H9 (cell line): ENCODE measurements around the gene PLCB1. TPM values are rescaled to one million over a fixed set of nuclear protein-coding genes. Genes with fewer than 3 reads are reported as not detected.

Experiments used
- DNase-seq: peaks from one replicate; pipeline ENCODE4 v3.0.0-alpha.2; 2017
- H2AFZ ChIP-seq: one replicate; pipeline ENCODE4 v1.6.1; 2013; ENCODE audit warnings: mild to moderate bottlenecking, low read length, control low read depth, moderate library complexity
- H2AK5ac ChIP-seq: 2 replicates; pipeline ENCODE4 v1.6.1; 2013; ENCODE audit warnings: low read length, control low read depth, mixed read lengths; ENCODE audit not compliant: insufficient read length
- H2BK120ac ChIP-seq: one replicate; pipeline ENCODE4 v1.6.1; 2013; ENCODE audit warnings: low read depth, mild to moderate bottlenecking, low read length, control low read depth, inconsistent platforms; ENCODE audit not compliant: poor library complexity, severe bottlenecking
- H2BK12ac ChIP-seq: 2 replicates; pipeline ENCODE4 v1.6.1; 2013; ENCODE audit warnings: low read length, control low read depth, mixed read lengths, low read depth; ENCODE audit not compliant: insufficient read length
- H2BK15ac ChIP-seq: 2 replicates; pipeline ENCODE4 v1.6.1; 2013; ENCODE audit warnings: low read depth, low read length, control low read depth
- H2BK20ac ChIP-seq: one replicate; pipeline ENCODE4 v1.6.1; 2013; ENCODE audit warnings: low read depth, mild to moderate bottlenecking, low read length, control low read depth, inconsistent platforms; ENCODE audit not compliant: poor library complexity, severe bottlenecking
- H2BK5ac ChIP-seq: 2 replicates; pipeline ENCODE4 v1.6.1; 2013; ENCODE audit warnings: low read length, control low read depth, mixed read lengths; ENCODE audit not compliant: insufficient read length
- H3K14ac ChIP-seq: 2 replicates; pipeline ENCODE4 v1.6.1; 2013; ENCODE audit warnings: low read length, control low read depth; ENCODE audit not compliant: insufficient read depth
- H3K18ac ChIP-seq: 2 replicates; pipeline ENCODE4 v1.6.1; 2013; ENCODE audit warnings: low read depth, mild to moderate bottlenecking, mixed read lengths, low read length, control low read depth; ENCODE audit not compliant: insufficient read length
- H3K23ac ChIP-seq: 2 replicates; pipeline ENCODE4 v1.6.1; 2013; ENCODE audit warnings: low read length, control low read depth, mixed read lengths, low read depth; ENCODE audit not compliant: insufficient read length
- H3K23me2 ChIP-seq: 2 replicates; pipeline ENCODE4 v1.6.1; 2013; ENCODE audit warnings: low read depth, mild to moderate bottlenecking, mixed read lengths, low read length, control low read depth; ENCODE audit not compliant: insufficient read length, poor library complexity, severe bottlenecking
- H3K27ac ChIP-seq: 2 replicates; pipeline ENCODE4 v1.5.1; 2013; ENCODE audit warnings: low read length, control low read depth, mixed read lengths, low read depth; ENCODE audit not compliant: insufficient read length
- H3K27me3 ChIP-seq: 2 replicates; pipeline ENCODE4 v1.6.1; 2013; ENCODE audit warnings: low read length, control low read depth, inconsistent platforms; ENCODE audit not compliant: insufficient read depth
- H3K4ac ChIP-seq: 2 replicates; pipeline ENCODE4 v1.6.1; 2013; ENCODE audit warnings: low read depth, mild to moderate bottlenecking, control low read depth, inconsistent platforms, low read length, moderate library complexity
- H3K4me1 ChIP-seq: 2 replicates; pipeline ENCODE4 v1.6.1; 2013; ENCODE audit warnings: low read length, control low read depth, inconsistent platforms; ENCODE audit not compliant: insufficient read depth
- H3K4me2 ChIP-seq: 2 replicates; pipeline ENCODE4 v1.6.1; 2013; ENCODE audit warnings: low read length, control low read depth, mixed read lengths; ENCODE audit not compliant: insufficient read length, insufficient read depth
- H3K56ac ChIP-seq: 2 replicates; pipeline ENCODE4 v1.6.1; 2013; ENCODE audit warnings: low read depth, mild to moderate bottlenecking, mixed read lengths, low read length, control low read depth; ENCODE audit not compliant: insufficient read length
- H3K79me1 ChIP-seq: 2 replicates; pipeline ENCODE4 v1.6.1; 2013; ENCODE audit warnings: low read depth, mild to moderate bottlenecking, moderate library complexity, low read length, control low read depth, inconsistent platforms; ENCODE audit not compliant: insufficient read depth, poor library complexity, severe bottlenecking
- H3K79me2 ChIP-seq: 2 replicates; pipeline ENCODE4 v1.6.1; 2013; ENCODE audit warnings: low read length, control low read depth, inconsistent platforms; ENCODE audit not compliant: insufficient read depth
- H3K9ac ChIP-seq: 2 replicates; pipeline ENCODE4 v1.6.1; 2013; ENCODE audit warnings: low read length, control low read depth, mixed read lengths; ENCODE audit not compliant: insufficient read length; ENCODE audit errors: extremely low read depth
- H3K9me3 ChIP-seq: one replicate; pipeline ENCODE4 v1.6.1; 2013; ENCODE audit warnings: low read depth, low read length, inconsistent platforms; ENCODE audit not compliant: control insufficient read depth
- H3T11ph ChIP-seq: one replicate; pipeline ENCODE4 v1.6.1; 2013; ENCODE audit warnings: mild to moderate bottlenecking, low read length, control low read depth, inconsistent platforms
- H4K20me1 ChIP-seq: one replicate; pipeline ENCODE4 v1.6.1; 2013; ENCODE audit not compliant: control insufficient read depth, insufficient read length, insufficient read depth
- H4K5ac ChIP-seq: 2 replicates; pipeline ENCODE4 v1.6.1; 2013; ENCODE audit warnings: low read depth, mild to moderate bottlenecking, mixed read lengths, low read length, control low read depth; ENCODE audit not compliant: insufficient read length
- H4K8ac ChIP-seq: replicated peaks from 2 replicates; pipeline ENCODE4 v1.6.1; 2013; ENCODE audit warnings: low read length, control low read depth, mixed read lengths, low read depth; ENCODE audit not compliant: insufficient read length
- H4K91ac ChIP-seq: 2 replicates; pipeline ENCODE4 v1.6.1; 2013; ENCODE audit warnings: low read depth, mild to moderate bottlenecking, moderate library complexity, mixed read lengths, low read length, control low read depth; ENCODE audit not compliant: insufficient read length
- H3K27ac Mint-ChIP-seq, 3 experiments: 2 replicates in 2 of 3; 3 replicates in 1 of 3; pipeline ENCODE4 v1.8.0; 2020 to 2021; ENCODE audit warnings: mixed read lengths in 3 of 3, mild to moderate bottlenecking in 1 of 3, moderate library complexity in 1 of 3
- H3K27me3 Mint-ChIP-seq: 2 replicates; pipeline ENCODE4 v1.8.0; 2021; ENCODE audit warnings: low read depth, mild to moderate bottlenecking, moderate library complexity, mixed read lengths
- H3K36me3 Mint-ChIP-seq, 3 experiments: 2 replicates in 2 of 3; 3 replicates in 1 of 3; pipeline ENCODE4 v1.8.0; 2020 to 2021; ENCODE audit warnings: low read depth in 3 of 3, mixed read lengths in 3 of 3; ENCODE audit not compliant: insufficient read depth in 1 of 3
- H3K4me1 Mint-ChIP-seq, 2 experiments: 2 replicates each; pipeline ENCODE4 v1.8.0; 2020; ENCODE audit warnings: mixed read lengths in 2 of 2
- H3K4me3 Mint-ChIP-seq, 2 experiments: 2 replicates in 1 of 2; 3 replicates in 1 of 2; pipeline ENCODE4 v1.8.0; 2020 to 2021; ENCODE audit warnings: mild to moderate bottlenecking in 2 of 2, mixed read lengths in 2 of 2, moderate library complexity in 1 of 2
- H3K9me3 Mint-ChIP-seq, 2 experiments: 2 replicates in 1 of 2; 3 replicates in 1 of 2; pipeline ENCODE4 v1.8.0; 2020; ENCODE audit warnings: mild to moderate bottlenecking in 2 of 2, mixed read lengths in 2 of 2, moderate library complexity in 1 of 2
- CTCF ChIP-seq: fragments of 200-600 bp; sonication (generic); conservative IDR thresholded peaks from 3 replicates; pipeline ENCODE4 v1.8.0; 2021; ENCODE audit warnings: antibody characterized with exemption, mild to moderate bottlenecking
- WGBS: extraction: QIAGEN DNeasy Blood & Tissue Kit; methylation state at CpG from one replicate; pipeline ENCODE4 v1.1.7; 2013; ENCODE audit warnings: missing lambda C conversion rate, low lambda C conversion rate, mixed read lengths; ENCODE audit not compliant: insufficient read length; ENCODE audit errors: extremely low coverage; 5-methylcytosine and 5-hydroxymethylcytosine counted together
- total RNA-seq: library from RNA; stranded (reverse); gene quantifications from 2 replicates; pipeline ENCODE4 v1.2.1, GENCODE V29; 2021

Gene PLCB1
- total RNA-seq, 1 experiment from 2014 or later, result 11.5 TPM

GRCh38 chr20:8306937-8307336 lies 174.9 kb downstream of the PLCB1 start:
- no peak overlapping the region for H2BK120ac ChIP-seq
- H3K23ac ChIP-seq, result no peak overlapping the region
- no peak overlapping the region for H3K4me3 Mint-ChIP-seq
- no peak overlapping the region for H4K8ac ChIP-seq
- H2BK15ac ChIP-seq, result no peak overlapping the region
- no peak overlapping the region for H3K14ac ChIP-seq
- H3K79me1 ChIP-seq, result no peaks in the 10 kb centered on the region
- peaks cover 23 to 34% of the 10 kb centered on the region in 2 experiments for H3K4me1 Mint-ChIP-seq
- H2BK12ac ChIP-seq, result no peak overlapping the region
- H2BK5ac ChIP-seq, result no peak overlapping the region
- no peaks in the 10 kb centered on the region; a peak in 1 of 7 replicates for H3K36me3 Mint-ChIP-seq
- H4K91ac ChIP-seq, result no peak overlapping the region
- H3K4me2 ChIP-seq, result no peak overlapping the region
- no peak overlapping the region for H2BK20ac ChIP-seq
- no peak overlapping the region for H4K5ac ChIP-seq
- no peak for TF ChIP-seq CTCF
- no peaks in the 10 kb centered on the region for H3K23me2 ChIP-seq
- H3K9ac ChIP-seq, result no peak overlapping the region
- no peak overlapping the region for H3T11ph ChIP-seq
- no peaks in the 10 kb centered on the region for H3K9me3 Mint-ChIP-seq
- H2AK5ac ChIP-seq, result no peak overlapping the region
- peaks cover 6% of the 10 kb centered on the region for H3K4me1 ChIP-seq
- no peak for DNase-seq
- H3K79me2 ChIP-seq, result no peaks in the 10 kb centered on the region
- no peaks in the 10 kb centered on the region for H3K27me3 ChIP-seq
- H4K20me1 ChIP-seq, result no peaks in the 10 kb centered on the region
- no peak overlapping the region for H3K4ac ChIP-seq
- no CpG with 5 or more reads among the region's 3 CpGs for WGBS
- H3K56ac ChIP-seq, result no peak overlapping the region
- no peaks in the 10 kb centered on the region for H3K9me3 ChIP-seq
- H2AFZ ChIP-seq, result no peak overlapping the region
- no peak overlapping the region for H3K27ac ChIP-seq
- no peak overlapping the region for H3K18ac ChIP-seq
- H3K27ac Mint-ChIP-seq, result no peak overlapping the region
- H3K27me3 Mint-ChIP-seq, result peaks cover 1% of the 10 kb centered on the region
